Measurements from ENCODE around the gene TESPA1.

Gene TESPA1

DNA sequence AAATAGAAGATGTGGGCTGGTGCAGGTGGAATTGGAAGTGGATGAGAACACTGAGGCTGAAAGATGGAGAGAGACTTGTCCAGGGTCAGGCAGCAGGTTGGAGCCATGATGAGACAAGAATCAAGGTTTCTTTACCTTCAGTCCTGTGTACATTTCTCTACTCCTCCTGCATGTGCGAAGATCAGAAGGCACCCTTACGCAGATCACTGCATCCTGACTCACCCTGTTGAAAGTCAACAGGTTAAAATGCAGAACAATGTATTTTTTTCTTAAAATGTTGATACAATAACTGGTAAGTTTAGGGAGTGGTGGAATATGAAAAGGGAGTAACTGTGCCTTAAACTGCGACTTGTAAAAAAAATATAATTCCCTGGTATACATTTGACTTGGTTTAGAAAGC is 47.8 kb downstream of the TESPA1 start:
- TF ChIP-seq ZFX (IDR thresholded peaks at IDR 0.05), result no peak
- TF ChIP-seq, protein P1, sequence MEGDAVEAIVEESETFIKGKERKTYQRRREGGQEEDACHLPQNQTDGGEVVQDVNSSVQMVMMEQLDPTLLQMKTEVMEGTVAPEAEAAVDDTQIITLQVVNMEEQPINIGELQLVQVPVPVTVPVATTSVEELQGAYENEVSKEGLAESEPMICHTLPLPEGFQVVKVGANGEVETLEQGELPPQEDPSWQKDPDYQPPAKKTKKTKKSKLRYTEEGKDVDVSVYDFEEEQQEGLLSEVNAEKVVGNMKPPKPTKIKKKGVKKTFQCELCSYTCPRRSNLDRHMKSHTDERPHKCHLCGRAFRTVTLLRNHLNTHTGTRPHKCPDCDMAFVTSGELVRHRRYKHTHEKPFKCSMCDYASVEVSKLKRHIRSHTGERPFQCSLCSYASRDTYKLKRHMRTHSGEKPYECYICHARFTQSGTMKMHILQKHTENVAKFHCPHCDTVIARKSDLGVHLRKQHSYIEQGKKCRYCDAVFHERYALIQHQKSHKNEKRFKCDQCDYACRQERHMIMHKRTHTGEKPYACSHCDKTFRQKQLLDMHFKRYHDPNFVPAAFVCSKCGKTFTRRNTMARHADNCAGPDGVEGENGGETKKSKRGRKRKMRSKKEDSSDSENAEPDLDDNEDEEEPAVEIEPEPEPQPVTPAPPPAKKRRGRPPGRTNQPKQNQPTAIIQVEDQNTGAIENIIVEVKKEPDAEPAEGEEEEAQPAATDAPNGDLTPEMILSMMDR (conservative IDR thresholded peaks at IDR 0.05), result no peak
- H3K27ac ChIP-seq, result no peak overlapping the region

DNA sequence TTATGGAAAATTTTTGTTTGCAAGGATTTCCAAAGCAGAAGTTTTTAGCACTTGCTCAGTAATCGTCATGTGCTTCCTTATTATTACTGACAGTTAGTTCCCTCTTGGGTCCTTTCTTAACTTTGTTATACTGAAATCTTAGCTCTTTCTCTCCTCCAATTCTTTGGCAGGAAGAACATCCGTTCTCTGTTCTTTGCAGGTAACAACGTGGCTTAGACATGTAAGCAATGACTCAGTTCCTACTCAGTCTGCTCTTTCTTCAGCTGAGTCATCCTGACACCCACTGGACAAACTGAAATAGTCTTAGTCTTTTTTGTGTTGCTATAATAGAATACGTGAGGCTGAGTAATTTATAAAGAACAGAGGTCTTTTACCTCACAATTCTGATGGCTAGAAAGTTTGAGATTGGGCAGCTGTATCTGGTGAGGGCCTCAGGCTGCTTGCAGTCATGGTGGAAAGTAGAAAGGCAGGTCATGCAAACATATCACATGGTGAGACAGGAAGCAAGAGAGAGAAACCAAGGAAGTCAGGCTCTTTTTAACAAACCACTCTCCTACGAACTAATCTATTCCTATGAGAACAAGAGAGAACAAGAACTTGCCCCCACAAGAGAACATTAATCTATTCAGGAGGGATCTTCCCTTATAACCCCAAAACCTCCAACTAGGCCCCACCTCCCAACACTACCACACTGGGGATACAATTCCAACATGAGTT is 49.2 kb downstream of the TESPA1 start:
- peak overlapping the region; percentile 64 for H3K27ac ChIP-seq
- TF ChIP-seq ZFX (IDR thresholded peaks at IDR 0.05), result no peak
- TF ChIP-seq, protein P1 (conservative IDR thresholded peaks at IDR 0.05), result peak; percentile 46

DNA sequence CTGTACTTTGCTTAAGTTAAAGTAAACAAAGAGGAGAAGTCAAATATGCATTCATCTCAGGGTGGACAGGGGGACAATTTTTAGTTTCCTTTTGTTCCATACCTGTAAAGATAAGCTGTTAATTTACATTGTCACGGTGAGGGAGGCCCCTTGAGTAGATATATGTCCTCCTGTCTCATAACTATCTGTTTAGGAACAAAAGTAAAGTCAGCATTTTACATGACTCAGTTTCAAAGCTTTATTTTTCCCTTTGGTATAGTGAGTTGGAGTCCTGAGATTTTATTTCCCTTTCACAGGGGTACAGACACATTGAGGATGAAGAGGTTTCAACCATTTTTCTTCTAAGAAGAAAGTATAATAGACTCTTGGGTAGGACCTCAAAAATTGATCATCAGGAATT is 50.1 kb downstream of the TESPA1 start:
- TF ChIP-seq ZFX (IDR thresholded peaks at IDR 0.05), result no peak
- TF ChIP-seq, protein P1 (conservative IDR thresholded peaks at IDR 0.05), result no peak
- peak overlapping the region; percentile 64 for H3K27ac ChIP-seq

DNA sequence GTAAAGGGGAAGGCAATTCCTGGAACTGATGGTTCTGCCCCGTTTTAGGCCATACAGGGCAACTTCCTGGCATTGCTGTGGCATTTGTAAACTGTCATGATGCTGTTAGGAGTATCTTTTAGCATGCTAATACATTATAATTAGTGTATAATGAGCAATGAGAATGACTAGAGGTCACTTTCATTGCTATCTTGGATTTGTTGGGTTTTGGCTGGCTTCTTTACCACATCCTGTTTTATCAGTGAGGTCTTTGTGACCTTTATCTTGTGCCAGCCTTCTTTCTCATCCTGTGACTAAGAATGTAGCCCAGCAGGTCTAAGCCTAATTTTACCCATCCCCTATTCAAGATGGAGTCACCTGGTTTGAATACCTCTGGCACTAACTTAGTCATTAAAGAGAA is 51.2 kb downstream of the TESPA1 start:
- peak overlapping the region; percentile 69; the same call in 1 of the 2 replicates for H3K27ac ChIP-seq
- no peak for TF ChIP-seq ZFX (IDR thresholded peaks at IDR 0.05)
- TF ChIP-seq, protein P1 (conservative IDR thresholded peaks at IDR 0.05), result no peak

DNA sequence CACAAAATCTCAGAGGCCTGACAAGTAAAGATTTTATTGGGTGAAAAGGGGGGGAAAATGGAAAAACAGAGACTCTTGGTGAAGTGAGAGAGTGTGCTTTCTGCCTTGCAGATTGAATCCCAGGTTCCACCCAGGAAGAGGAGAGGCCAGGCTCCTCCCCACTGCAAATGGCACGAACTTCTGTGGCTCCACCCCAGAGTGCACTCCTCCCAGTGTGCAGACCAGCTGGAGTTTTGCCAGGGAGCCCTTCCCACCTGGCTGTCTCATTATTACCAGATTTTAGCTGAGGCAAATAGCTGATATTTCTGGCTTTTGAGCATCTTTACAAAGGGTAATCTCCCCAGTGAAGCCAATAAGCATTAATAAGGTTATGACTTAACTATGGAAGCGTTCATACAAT is 51.9 kb downstream of the TESPA1 start:
- peak overlapping the region; percentile 37; the same call in 1 of the 2 replicates for H3K27ac ChIP-seq
- TF ChIP-seq, protein P1 (conservative IDR thresholded peaks at IDR 0.05), result no peak
- TF ChIP-seq ZFX (IDR thresholded peaks at IDR 0.05), result no peak

DNA sequence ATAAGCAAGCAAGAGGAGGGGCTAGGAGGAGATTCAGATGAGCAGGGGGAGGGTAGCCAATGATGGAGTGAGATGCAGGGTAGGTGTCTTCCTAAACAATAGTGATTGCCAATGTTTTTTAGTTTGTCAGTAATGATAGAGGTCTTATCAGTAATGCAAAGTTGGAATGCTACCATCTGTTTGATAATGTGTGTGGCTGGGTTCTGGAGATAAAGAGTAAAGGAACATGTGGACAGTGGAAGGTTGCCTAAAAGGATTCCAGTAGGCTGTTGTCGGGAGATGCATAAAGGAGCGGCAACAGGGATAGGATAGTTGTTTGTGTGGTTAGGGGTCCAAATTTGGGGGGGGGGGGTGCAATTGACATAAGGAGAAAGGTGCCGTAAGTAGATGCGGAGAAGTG is 52.5 kb downstream of the TESPA1 start:
- H3K27ac ChIP-seq, result peak overlapping the region; percentile 37; the same call in 1 of the 2 replicates

DNA sequence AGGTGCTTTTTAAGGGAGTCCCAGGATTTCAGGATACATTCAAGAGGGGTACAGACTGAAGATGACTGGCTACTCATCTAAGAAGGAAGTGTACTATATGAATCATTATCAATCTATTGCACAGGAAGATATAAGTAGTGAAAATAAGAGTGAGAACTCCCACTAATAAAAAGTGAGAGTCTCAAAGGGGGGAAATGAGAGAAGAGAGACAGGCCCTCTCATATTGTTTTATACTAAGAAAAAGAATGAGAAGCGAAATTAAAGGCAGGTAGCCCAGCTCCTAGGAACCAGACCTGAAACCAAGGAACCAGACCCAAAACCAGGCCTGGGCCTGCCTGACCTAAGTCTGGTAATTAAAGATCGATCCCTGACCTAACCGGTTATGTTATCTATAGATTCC is 54.6 kb downstream of the TESPA1 start:
- TF ChIP-seq ZFX (IDR thresholded peaks at IDR 0.05), result no peak
- TF ChIP-seq, protein P1 (conservative IDR thresholded peaks at IDR 0.05), result no peak
- no peak overlapping the region for H3K27ac ChIP-seq

More for the DNA sequence above, 52.5 kb downstream of the TESPA1 start:
- no peak for TF ChIP-seq ZFX (IDR thresholded peaks at IDR 0.05)
- TF ChIP-seq, protein P1 (conservative IDR thresholded peaks at IDR 0.05), result no peak

All from C4-2B (cell line).